Gastroesophageal sphincter (tissue), 4 donors: ENCODE results near the gene CCL13. TPM values are rescaled to one million over a fixed set of nuclear protein-coding genes. Genes with fewer than 3 reads are reported as not detected.

Source experiments
- ATAC-seq: fragments of 150-250 bp; one replicate; pipeline ENCODE4 v1.9.1; 2016; ENCODE audit warnings: mild to moderate bottlenecking, moderate library complexity
- H3K27ac ChIP-seq, 4 donors: fragments of 200-600 bp; sonication (generic) in 3 of 4; 1 replicate in 3 of 4; 2 replicates in 1 of 4; pipeline ENCODE4 v1.5.1; 2016 to 2019
- H3K27me3 ChIP-seq: fragments of 200-600 bp; sonication (generic); one replicate; pipeline ENCODE4 v1.5.1; 2019
- H3K36me3 ChIP-seq, 2 donors: fragments of 200-600 bp; sonication (generic); one replicate each; pipeline ENCODE4 v1.5.1; 2019; ENCODE audit warnings: control low read depth in 1 of 2
- H3K4me1 ChIP-seq, 3 donors: fragments of 200-600 bp; sonication (generic); 1 replicate in 2 of 3; 2 replicates in 1 of 3; pipeline ENCODE4 v1.5.1; 2016 to 2019; ENCODE audit warnings: control low read depth in 2 of 3
- H3K4me3 ChIP-seq, 2 donors: fragments of 200-600 bp; sonication (generic); one replicate each; pipeline ENCODE4 v1.5.1; 2019; ENCODE audit warnings: mild to moderate bottlenecking in 1 of 2, moderate library complexity in 1 of 2
- H3K9me3 ChIP-seq, 3 donors: fragments of 200-600 bp; sonication (generic); one replicate each; pipeline ENCODE4 v1.5.1; 2017 to 2019; ENCODE audit warnings: control low read depth in 2 of 3
- EP300 ChIP-seq: sonication (generic); formaldehyde crosslinking; IDR thresholded peaks from one replicate; pipeline ENCODE4 v1.6.1; 2017; ENCODE audit warnings: antibody characterized with exemption, mild to moderate bottlenecking
- POLR2A ChIP-seq, 2 donors: fragments of 450-650 bp; IDR thresholded peaks; one replicate each; pipeline ENCODE4 v1.6.1; 2017; ENCODE audit warnings: antibody characterized with exemption in 2 of 2, mild to moderate bottlenecking in 2 of 2, moderate library complexity in 1 of 2
- POLR2AphosphoS5 ChIP-seq: sonication (generic); formaldehyde crosslinking; IDR thresholded peaks from one replicate; pipeline ENCODE4 v1.6.1; 2017; ENCODE audit warnings: antibody characterized with exemption
- WGBS, 2 donors: methylation state at CpG; one replicate each; pipeline ENCODE4 v1.1.5; 2018; ENCODE audit warnings: low coverage in 1 of 2; 5-methylcytosine and 5-hydroxymethylcytosine counted together
- total RNA-seq, 4 donors: library from RNA; depleted of rRNA; stranded (reverse); fragments of >200 nt; gene quantifications; one replicate each; pipeline ENCODE4 v1.1.0, GENCODE V29; 2016
- TF ChIP-seq, protein P1 (sequence below), 4 experiments: fragments of 200-600 bp in 2 of 4; fragments of 450-650 bp in 2 of 4; sonication (generic) in 1 of 4; IDR thresholded peaks; one replicate each; pipeline ENCODE4 v1.5.1; 2017 to 2019; ENCODE audit warnings: antibody characterized with exemption in 4 of 4, mild to moderate bottlenecking in 2 of 4, moderate library complexity in 2 of 4

Gene CCL13
- total RNA-seq, 4 donors from 2014 or later, result 1.7 to 4.3 (median 2.3) TPM; not detected in 1

DNA sequence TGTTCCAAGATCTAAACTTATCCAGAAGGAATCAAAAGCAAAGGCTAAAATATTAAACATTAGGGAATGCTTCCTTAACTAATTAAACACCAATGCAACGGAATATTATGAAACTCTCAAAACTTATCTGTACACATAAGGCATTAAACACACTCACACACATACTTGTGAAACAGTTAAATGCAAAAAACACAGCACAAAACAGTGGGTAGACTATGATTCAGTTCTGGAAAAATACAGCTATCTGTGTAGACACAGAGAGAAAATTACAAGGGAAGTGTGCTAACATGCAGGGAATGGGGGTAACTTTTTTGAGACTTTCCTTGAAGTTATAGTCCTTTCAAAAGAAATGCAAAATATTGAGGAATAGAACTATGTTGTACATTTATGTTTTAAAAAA lies 43.4 kb downstream of the CCL13 start:
- H3K4me3 ChIP-seq, result no peak overlapping the region
- H3K36me3 ChIP-seq, result no peaks in the 10 kb centered on the region
- H3K4me1 ChIP-seq, result no peaks in the 10 kb centered on the region
- TF ChIP-seq, protein P1, sequence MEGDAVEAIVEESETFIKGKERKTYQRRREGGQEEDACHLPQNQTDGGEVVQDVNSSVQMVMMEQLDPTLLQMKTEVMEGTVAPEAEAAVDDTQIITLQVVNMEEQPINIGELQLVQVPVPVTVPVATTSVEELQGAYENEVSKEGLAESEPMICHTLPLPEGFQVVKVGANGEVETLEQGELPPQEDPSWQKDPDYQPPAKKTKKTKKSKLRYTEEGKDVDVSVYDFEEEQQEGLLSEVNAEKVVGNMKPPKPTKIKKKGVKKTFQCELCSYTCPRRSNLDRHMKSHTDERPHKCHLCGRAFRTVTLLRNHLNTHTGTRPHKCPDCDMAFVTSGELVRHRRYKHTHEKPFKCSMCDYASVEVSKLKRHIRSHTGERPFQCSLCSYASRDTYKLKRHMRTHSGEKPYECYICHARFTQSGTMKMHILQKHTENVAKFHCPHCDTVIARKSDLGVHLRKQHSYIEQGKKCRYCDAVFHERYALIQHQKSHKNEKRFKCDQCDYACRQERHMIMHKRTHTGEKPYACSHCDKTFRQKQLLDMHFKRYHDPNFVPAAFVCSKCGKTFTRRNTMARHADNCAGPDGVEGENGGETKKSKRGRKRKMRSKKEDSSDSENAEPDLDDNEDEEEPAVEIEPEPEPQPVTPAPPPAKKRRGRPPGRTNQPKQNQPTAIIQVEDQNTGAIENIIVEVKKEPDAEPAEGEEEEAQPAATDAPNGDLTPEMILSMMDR (IDR thresholded peaks at IDR 0.05), result no peak
- TF ChIP-seq POLR2AphosphoS5 (no peak), POLR2A (IDR thresholded peaks at IDR 0.05) (no peak), EP300 (no peak)
- no peak for ATAC-seq
- H3K27ac ChIP-seq, result no peak overlapping the region
- H3K27me3 ChIP-seq, result peaks cover 14% of the 10 kb centered on the region
- no peaks in the 10 kb centered on the region for H3K9me3 ChIP-seq
- WGBS, 2 donors, result 46 to 50% methylated on average over 1 of the region's 1 CpG

DNA sequence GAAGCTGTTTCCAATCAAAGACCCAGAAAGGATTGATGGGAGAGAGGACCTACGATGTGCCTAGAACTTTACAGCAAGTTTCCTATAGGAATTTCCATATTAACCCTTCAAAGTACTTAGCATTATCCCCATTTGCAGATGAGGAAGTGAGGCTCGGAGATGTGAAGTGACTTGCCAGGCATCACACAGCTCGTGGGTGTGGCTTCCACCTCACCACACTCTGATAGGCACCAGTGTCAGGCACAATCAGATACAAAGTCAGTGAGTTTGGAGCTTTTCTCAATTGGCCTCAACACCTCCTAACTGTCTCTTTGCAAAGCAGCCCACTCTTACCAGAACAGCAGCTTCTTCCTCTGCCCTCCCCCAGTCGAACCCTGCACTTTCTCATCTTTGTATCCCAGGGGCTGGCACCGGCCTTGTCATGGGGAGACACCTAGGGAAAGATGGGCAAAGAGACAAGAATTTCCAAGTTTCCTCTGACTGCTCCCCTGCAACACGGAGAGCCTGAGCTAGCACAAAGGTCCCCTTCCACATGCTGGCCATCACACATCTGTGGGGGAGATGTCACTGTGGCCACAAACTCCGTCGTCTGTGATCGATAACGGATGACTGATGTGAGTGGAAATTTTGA lies 44.1 kb downstream of the CCL13 start:
- ATAC-seq, result no peak
- Histone ChIP-seq H3K4me1 (no peaks in the 10 kb centered on the region), H3K36me3 (no peaks in the 10 kb centered on the region), H3K4me3 (no peak overlapping the region), H3K27me3 (peaks cover 14% of the 10 kb centered on the region), H3K9me3 (no peaks in the 10 kb centered on the region), H3K27ac (no peak overlapping the region)
- no peak for TF ChIP-seq POLR2AphosphoS5
- TF ChIP-seq EP300, result no peak
- TF ChIP-seq, protein P1 (IDR thresholded peaks at IDR 0.05), result no peak
- TF ChIP-seq POLR2A (IDR thresholded peaks at IDR 0.05), result no peak
- WGBS, 2 donors, result 27 to 63% methylated on average over 3 to 10 of the region's 10 CpGs

DNA sequence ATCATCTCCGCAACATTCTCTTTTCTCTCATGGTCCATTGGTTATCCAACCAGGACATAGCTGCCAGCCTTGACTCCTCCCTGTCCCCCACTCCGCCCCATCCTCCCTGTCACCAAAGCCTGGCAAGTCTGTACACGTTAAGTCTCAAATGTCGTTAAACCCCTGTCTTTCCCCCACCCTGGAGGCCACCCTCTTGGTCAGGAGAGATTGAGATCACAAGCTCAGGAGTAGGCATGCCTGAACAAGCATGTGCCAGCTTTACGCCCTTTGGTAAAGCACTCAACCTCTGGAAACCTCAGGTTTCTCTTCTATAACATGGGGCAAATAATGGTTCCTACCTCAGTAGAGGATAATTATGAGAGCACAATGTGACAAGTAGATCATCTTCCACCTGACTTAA lies 44.9 kb downstream of the CCL13 start:
- Histone ChIP-seq H3K4me1 (no peaks in the 10 kb centered on the region), H3K9me3 (no peaks in the 10 kb centered on the region), H3K27me3 (peaks cover 14% of the 10 kb centered on the region), H3K27ac (no peak overlapping the region), H3K36me3 (no peaks in the 10 kb centered on the region), H3K4me3 (no peak overlapping the region)
- ATAC-seq, result no peak
- TF ChIP-seq EP300 (no peak), POLR2AphosphoS5 (no peak), POLR2A (IDR thresholded peaks at IDR 0.05) (no peak)
- TF ChIP-seq, protein P1 (IDR thresholded peaks at IDR 0.05), result no peak
- 79 to 92% methylated on average over 4 to 5 of the region's 5 CpGs for WGBS, 2 donors

DNA sequence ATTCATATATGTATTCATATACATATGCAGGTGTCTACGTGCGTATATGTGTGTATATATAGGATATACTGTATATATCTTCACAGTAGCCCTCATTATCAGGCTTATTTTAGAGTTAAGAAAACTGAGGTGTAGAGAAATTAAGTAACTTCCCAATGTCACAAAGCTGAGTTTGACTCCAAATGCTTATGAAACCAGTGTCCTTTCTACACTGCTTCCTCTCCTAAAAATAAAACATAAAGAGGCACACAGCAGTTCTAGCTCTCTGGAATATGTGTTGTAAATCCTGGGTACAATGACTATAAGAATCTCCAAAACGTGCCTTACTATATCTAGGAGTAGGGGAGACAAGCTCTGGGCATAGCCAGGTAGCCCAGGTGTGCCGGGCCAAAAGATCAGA lies 46.7 kb downstream of the CCL13 start:
- Histone ChIP-seq H3K36me3 (no peaks in the 10 kb centered on the region), H3K9me3 (no peaks in the 10 kb centered on the region), H3K4me1 (no peaks in the 10 kb centered on the region), H3K4me3 (no peak overlapping the region), H3K27me3 (peaks cover 22% of the 10 kb centered on the region), H3K27ac (no peak overlapping the region)
- 52 to 90% methylated on average over 3 to 4 of the region's 4 CpGs for WGBS, 2 donors
- TF ChIP-seq EP300 (no peak), POLR2A (IDR thresholded peaks at IDR 0.05) (no peak), POLR2AphosphoS5 (no peak)
- TF ChIP-seq, protein P1 (IDR thresholded peaks at IDR 0.05), result no peak
- ATAC-seq, result no peak

DNA sequence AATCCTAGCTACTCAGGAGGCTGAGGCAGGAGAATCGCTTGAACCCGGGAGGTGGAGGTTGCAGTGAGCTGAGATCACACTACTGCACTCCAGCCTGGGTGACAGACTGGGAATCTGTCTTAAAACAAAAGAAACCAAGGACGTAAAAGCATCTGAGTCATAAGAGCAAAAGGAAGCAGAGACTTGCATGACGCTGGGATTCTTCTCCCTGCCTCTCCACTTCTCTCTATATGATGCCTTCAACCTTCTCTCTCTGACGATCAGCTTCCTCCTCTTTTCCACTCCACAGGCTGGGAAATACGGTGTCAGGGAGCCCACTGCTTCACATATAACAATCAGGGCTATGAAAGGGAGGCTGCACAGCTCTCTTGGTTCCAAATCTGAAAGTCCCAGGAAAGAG lies 49.9 kb downstream of the CCL13 start:
- H3K4me1 ChIP-seq, result no peaks in the 10 kb centered on the region
- H3K4me3 ChIP-seq, result no peak overlapping the region
- no peaks in the 10 kb centered on the region for H3K36me3 ChIP-seq
- H3K27ac ChIP-seq, result no peak overlapping the region
- H3K27me3 ChIP-seq, result peaks cover 48% of the 10 kb centered on the region
- no peak for TF ChIP-seq POLR2A (IDR thresholded peaks at IDR 0.05)
- TF ChIP-seq, protein P1 (IDR thresholded peaks at IDR 0.05), result no peak
- TF ChIP-seq EP300, result no peak
- no peak for TF ChIP-seq POLR2AphosphoS5
- no peaks in the 10 kb centered on the region for H3K9me3 ChIP-seq
- no peak for ATAC-seq
- WGBS, 2 donors, result 68 to 92% methylated on average over 3 to 6 of the region's 6 CpGs
